ENCODE data around the gene FMNL2. TPM values are rescaled to one million over a fixed set of nuclear protein-coding genes. Genes with fewer than 3 reads are reported as not detected.

The FMNL2 gene
- polyA plus RNA-seq, 3 donors: 0.28 to 3.2 (median 0.71) TPM

- H3K79me2 ChIP-seq (ENCODE audit: insufficient read depth, low read length): no peaks in the 10 kb centered on the region
- no CpG with 5 or more reads among the region's 1 CpG for WGBS (ENCODE audit: insufficient coverage)
- H2AFZ ChIP-seq (ENCODE audit: insufficient read depth, low read depth, low read length, poor library complexity, severe bottlenecking): no peak overlapping the region
- H3K27ac Mint-ChIP-seq: no peak overlapping the region
- H3K9ac ChIP-seq (ENCODE audit: insufficient read depth, low read length, poor library complexity, severe bottlenecking): no peak overlapping the region
- H3K9me3 ChIP-seq (replicated peaks in 1 of 2; ENCODE audit: control insufficient read depth in 1 of 2, insufficient read depth in 1 of 2, low read length in 2 of 2): no peaks in the 10 kb centered on the region
- no peaks in the 10 kb centered on the region for H3K27me3 ChIP-seq (ENCODE audit: control insufficient read depth in 2 of 2, insufficient read depth in 2 of 2, low read length in 2 of 2)
- no peaks in the 10 kb centered on the region for H3K4me1 Mint-ChIP-seq
- H3K36me3 Mint-ChIP-seq: no peaks in the 10 kb centered on the region
- no peak overlapping the region for H3K4me3 ChIP-seq (replicated peaks in 1 of 3; ENCODE audit: low read depth in 2 of 3, low read length in 3 of 3)
- H3K27me3 Mint-ChIP-seq (ENCODE audit: low read depth in 3 of 3): peaks cover 2 to 6% (median 3%) of the 10 kb centered on the region in 3 donors
- no peak overlapping the region for H3K4me3 Mint-ChIP-seq
- H4K20me1 ChIP-seq (ENCODE audit: insufficient read depth, low read length): no peaks in the 10 kb centered on the region
- intact Hi-C loops (cut with micrococcal nuclease): no loop called here
- H3K9me3 Mint-ChIP-seq: no peaks in the 10 kb centered on the region
- DNase-seq: no peak
- H3K4me2 ChIP-seq (replicated peaks; ENCODE audit: extremely low read depth, low read length, poor library complexity, severe bottlenecking): no peak overlapping the region
- H3K27ac ChIP-seq (ENCODE audit: low read depth in 1 of 2, low read length in 2 of 2): no peak overlapping the region
- no peak for TF ChIP-seq CTCF (IDR thresholded peaks at IDR 0.05)
- H3K36me3 ChIP-seq (replicated peaks in 1 of 2; ENCODE audit: control insufficient read depth in 1 of 2, insufficient read depth in 2 of 2, low read length in 2 of 2): no peaks in the 10 kb centered on the region
- no peaks in the 10 kb centered on the region for H3K4me1 ChIP-seq (ENCODE audit: control insufficient read depth in 1 of 2, insufficient read depth in 2 of 2, low read length in 2 of 2)
Observed at GRCh38 chr2:152363936-152364335, 29.0 kb downstream of the FMNL2 start.

- H3K4me1 ChIP-seq (ENCODE audit: control insufficient read depth in 1 of 2, insufficient read depth in 2 of 2, low read length in 2 of 2): no peaks in the 10 kb centered on the region
- WGBS (ENCODE audit: insufficient coverage): 98% methylated on average over 4 of the region's 9 CpGs
Observed at GRCh38 chr2:152367547-152368390, 32.8 kb downstream of the FMNL2 start.

More at GRCh38 chr2:152367547-152368390, 32.8 kb downstream of the FMNL2 start:
- Histone ChIP-seq H3K9ac (ENCODE audit: insufficient read depth, low read length, poor library complexity, severe bottlenecking) (no peak overlapping the region), H3K9me3 (replicated peaks in 1 of 2; ENCODE audit: control insufficient read depth in 1 of 2, insufficient read depth in 1 of 2, low read length in 2 of 2) (no peaks in the 10 kb centered on the region), H3K79me2 (ENCODE audit: insufficient read depth, low read length) (no peaks in the 10 kb centered on the region), H3K36me3 (replicated peaks in 1 of 2; ENCODE audit: control insufficient read depth in 1 of 2, insufficient read depth in 2 of 2, low read length in 2 of 2) (no peaks in the 10 kb centered on the region), H2AFZ (ENCODE audit: insufficient read depth, low read depth, low read length, poor library complexity, severe bottlenecking) (no peak overlapping the region), H3K4me2 (replicated peaks; ENCODE audit: extremely low read depth, low read length, poor library complexity, severe bottlenecking) (no peak overlapping the region), H3K27me3 (ENCODE audit: control insufficient read depth in 2 of 2, insufficient read depth in 2 of 2, low read length in 2 of 2) (no peaks in the 10 kb centered on the region), H4K20me1 (ENCODE audit: insufficient read depth, low read length) (no peaks in the 10 kb centered on the region), H3K4me3 (replicated peaks in 1 of 3; ENCODE audit: low read depth in 2 of 3, low read length in 3 of 3) (no peak overlapping the region), H3K27ac (ENCODE audit: low read depth in 1 of 2, low read length in 2 of 2) (no peak overlapping the region)
- Mint-ChIP-seq H3K27me3 (ENCODE audit: low read depth in 3 of 3) (peaks cover 0 to 4% (median 3%) of the 10 kb centered on the region in 3 donors), H3K9me3 (peaks cover 0 to 3% (median 0%) of the 10 kb centered on the region in 7 donors), H3K4me1 (no peaks in the 10 kb centered on the region), H3K4me3 (no peak overlapping the region), H3K27ac (no peak overlapping the region), H3K36me3 (no peaks in the 10 kb centered on the region)
- intact Hi-C loops (cut with micrococcal nuclease): no loop called here
- TF ChIP-seq CTCF (IDR thresholded peaks at IDR 0.05): no peak
- DNase-seq: no peak
